Stimulated activated naive B cell treated with anti-CD40 and anti-IgM and Interleukin-4, amounts not matched to agents 10 μg/mL and 1 μg/mL and 100 μg/mL, for 72 hours (primary cell): ENCODE results near the gene ZNF267.
"Not testable (repeated sequence)": the region's sequence is repeated elsewhere in the genome, so short reads cannot be mapped to it uniquely, and the experiment has no call there.

Source experiments
- ATAC-seq, 2 donors: fragments of 150-1000 bp; cut with Tn5 transposase; replicated peaks; 2 replicates each; pipeline ENCODE4 v1.10.0; 2021; ENCODE audit warnings: moderate library complexity in 1 of 2
- DNase-seq: peaks from one replicate; pipeline ENCODE4 v3.0.0; 2021
- H3K27ac Mint-ChIP-seq: one replicate; pipeline ENCODE4 v1.8.0; 2022; ENCODE audit warnings: mild to moderate bottlenecking, mixed read lengths
- H3K27me3 Mint-ChIP-seq, 2 donors: one replicate each; pipeline ENCODE4 v1.8.0; 2022; ENCODE audit warnings: mixed read lengths in 2 of 2
- H3K36me3 Mint-ChIP-seq, 2 donors: one replicate each; pipeline ENCODE4 v1.8.0; 2022; ENCODE audit warnings: mixed read lengths in 2 of 2, mild to moderate bottlenecking in 1 of 2
- H3K4me1 Mint-ChIP-seq, 2 donors: one replicate each; pipeline ENCODE4 v1.8.0; 2022; ENCODE audit warnings: mixed read lengths in 2 of 2, mild to moderate bottlenecking in 1 of 2
- H3K4me3 Mint-ChIP-seq, 2 donors: one replicate each; pipeline ENCODE4 v1.8.0; 2022; ENCODE audit warnings: mild to moderate bottlenecking in 2 of 2, mixed read lengths in 2 of 2, moderate library complexity in 1 of 2
- H3K9me3 Mint-ChIP-seq, 2 donors: one replicate each; pipeline ENCODE4 v1.8.0; 2022; ENCODE audit warnings: mixed read lengths in 2 of 2, mild to moderate bottlenecking in 1 of 2

ZNF267 gene

GRCh38 chr16:31873556-31874365 lies at the start of gene ZNF267:
TSS of gene ZNF267 (plus strand) at chr16:31873807. CDS start at chr16:31873967, 160 bp downstream.
- Mint-ChIP-seq H3K9me3 (peaks cover 0 to 3% of the 10 kb centered on the region in 2 donors), H3K27ac (peak within 1 kb of the TSS; percentile 100), H3K4me3 (peak within 1 kb of the TSS; percentile 95 to 99), H3K36me3 (peaks cover 34 to 35% of the 10 kb centered on the region in 2 donors), H3K4me1 (peaks cover 48 to 77% of the 10 kb centered on the region in 2 donors), H3K27me3 (no peaks in the 10 kb centered on the region)
- ATAC-seq, result peak; percentile 46 to 56
- peak; percentile 90 for DNase-seq

GRCh38 chr16:31833047-31833446 lies 40.6 kb upstream of the ZNF267 start:
- H3K27ac Mint-ChIP-seq, result no peak overlapping the region
- no peak overlapping the region for H3K4me3 Mint-ChIP-seq

GRCh38 chr16:31836396-31836795 lies 37.2 kb upstream of the ZNF267 start:
- peaks cover 10 to 18% of the 10 kb centered on the region in 2 donors for H3K9me3 Mint-ChIP-seq
- H3K4me3 Mint-ChIP-seq, ATAC-seq, H3K4me1 Mint-ChIP-seq, H3K27ac Mint-ChIP-seq, DNase-seq, H3K36me3 Mint-ChIP-seq: not testable (repeated sequence)
- peaks cover 16 to 33% of the 10 kb centered on the region in 2 donors for H3K27me3 Mint-ChIP-seq

More at GRCh38 chr16:31833047-31833446, 40.6 kb upstream of the ZNF267 start:
- Mint-ChIP-seq H3K27me3 (peaks cover 2 to 4% of the 10 kb centered on the region in 2 donors), H3K36me3 (peaks cover 4% of the 10 kb centered on the region in 2 donors), H3K9me3 (peaks cover 10 to 12% of the 10 kb centered on the region in 2 donors), H3K4me1 (no peaks in the 10 kb centered on the region)
- no peak for ATAC-seq
- DNase-seq, result no peak

GRCh38 chr16:31842864-31843263 lies 30.7 kb upstream of the ZNF267 start:
- H3K27ac Mint-ChIP-seq, result no peak overlapping the region
- H3K4me1 Mint-ChIP-seq, result no peaks in the 10 kb centered on the region
- DNase-seq, result no peak
- H3K4me3 Mint-ChIP-seq, result no peak overlapping the region
- peaks cover 13 to 22% of the 10 kb centered on the region in 2 donors for H3K9me3 Mint-ChIP-seq
- ATAC-seq, result no peak
- peaks cover 3 to 7% of the 10 kb centered on the region in 2 donors for H3K36me3 Mint-ChIP-seq
- peaks cover 28 to 41% of the 10 kb centered on the region in 2 donors for H3K27me3 Mint-ChIP-seq

- peaks cover 21 to 25% of the 10 kb centered on the region in 2 donors for H3K9me3 Mint-ChIP-seq
- DNase-seq, H3K4me3 Mint-ChIP-seq, H3K27me3 Mint-ChIP-seq, ATAC-seq, H3K27ac Mint-ChIP-seq, H3K4me1 Mint-ChIP-seq: not testable (repeated sequence)
- H3K36me3 Mint-ChIP-seq, result peaks cover 9 to 17% of the 10 kb centered on the region in 2 donors
These were observed 25.0 kb upstream of the ZNF267 start for GRCh38 chr16:31848572-31848971.

GRCh38 chr16:31853291-31853690 lies 20.3 kb upstream of the ZNF267 start:
- DNase-seq (no peak), ATAC-seq (no peak)
- H3K4me1 Mint-ChIP-seq, result no peaks in the 10 kb centered on the region
- H3K27ac Mint-ChIP-seq, result no peak overlapping the region
- H3K9me3 Mint-ChIP-seq, result peaks cover 12 to 15% of the 10 kb centered on the region in 2 donors
- H3K27me3 Mint-ChIP-seq, result peaks cover 0 to 21% of the 10 kb centered on the region in 2 donors
- no peak overlapping the region for H3K4me3 Mint-ChIP-seq
- H3K36me3 Mint-ChIP-seq, result peaks cover 6 to 10% of the 10 kb centered on the region in 2 donors

- no peak for ATAC-seq
- Mint-ChIP-seq H3K4me1 (peaks cover 8 to 13% of the 10 kb centered on the region in 2 donors), H3K27ac (no peak overlapping the region), H3K9me3 (no peaks in the 10 kb centered on the region), H3K36me3 (no peaks in the 10 kb centered on the region), H3K4me3 (no peak overlapping the region), H3K27me3 (peaks cover 13 to 25% of the 10 kb centered on the region in 2 donors)
- DNase-seq, result no peak
These were observed 13.1 kb upstream of the ZNF267 start for GRCh38 chr16:31860508-31860907.

GRCh38 chr16:31861455-31861854 lies 12.2 kb upstream of the ZNF267 start:
- Mint-ChIP-seq H3K36me3 (no peaks in the 10 kb centered on the region), H3K27me3 (peaks cover 13 to 16% of the 10 kb centered on the region in 2 donors), H3K27ac (no peak overlapping the region), H3K9me3 (no peaks in the 10 kb centered on the region), H3K4me1 (peaks cover 8 to 13% of the 10 kb centered on the region in 2 donors), H3K4me3 (no peak overlapping the region)
- DNase-seq (no peak), ATAC-seq (no peak)

GRCh38 chr16:31862761-31863160 lies 10.8 kb upstream of the ZNF267 start:
- Mint-ChIP-seq H3K27ac (no peak overlapping the region), H3K36me3 (no peaks in the 10 kb centered on the region), H3K27me3 (peaks cover 13 to 16% of the 10 kb centered on the region in 2 donors), H3K9me3 (no peaks in the 10 kb centered on the region), H3K4me3 (no peak overlapping the region), H3K4me1 (peaks cover 8 to 13% of the 10 kb centered on the region in 2 donors)
- DNase-seq (no peak), ATAC-seq (no peak)

GRCh38 chr16:31868164-31868563 lies 5.4 kb upstream of the ZNF267 start:
- Mint-ChIP-seq H3K27me3 (peaks cover 4 to 11% of the 10 kb centered on the region in 2 donors), H3K27ac (no peak overlapping the region), H3K4me1 (peaks cover 34 to 35% of the 10 kb centered on the region in 2 donors), H3K36me3 (no peaks in the 10 kb centered on the region), H3K4me3 (no peak overlapping the region), H3K9me3 (peaks cover 0 to 2% of the 10 kb centered on the region in 2 donors)
- ATAC-seq, result no peak
- DNase-seq, result no peak

GRCh38 chr16:31868691-31869167 lies 4.9 kb upstream of the ZNF267 start:
- Mint-ChIP-seq H3K4me1 (peaks cover 35 to 37% of the 10 kb centered on the region in 2 donors), H3K4me3 (peak overlapping the region; percentile 52 to 77), H3K9me3 (peaks cover 0 to 2% of the 10 kb centered on the region in 2 donors), H3K36me3 (no peaks in the 10 kb centered on the region), H3K27ac (peak overlapping the region; percentile 37), H3K27me3 (peaks cover 4 to 10% of the 10 kb centered on the region in 2 donors)
- DNase-seq (peak; percentile 63), ATAC-seq (peak; percentile 35 to 49)

GRCh38 chr16:31869511-31870201 lies 4.0 kb upstream of the ZNF267 start:
- Mint-ChIP-seq H3K9me3 (peaks cover 0 to 2% of the 10 kb centered on the region in 2 donors), H3K36me3 (peaks cover under 1 to 1% of the 10 kb centered on the region in 2 donors), H3K4me3 (peak overlapping the region; percentile 73 to 77), H3K27ac (peak overlapping the region; percentile 86), H3K27me3 (peaks cover under 1 to 1% of the 10 kb centered on the region in 2 donors), H3K4me1 (peaks cover 35 to 38% of the 10 kb centered on the region in 2 donors)
- ATAC-seq (peak; percentile 62 to 64), DNase-seq (peak; percentile 59)

GRCh38 chr16:31870809-31871208 lies 2.8 kb upstream of the ZNF267 start:
- Mint-ChIP-seq H3K9me3 (peaks cover 0 to 2% of the 10 kb centered on the region in 2 donors), H3K27ac (no peak overlapping the region), H3K27me3 (no peaks in the 10 kb centered on the region), H3K4me3 (no peak overlapping the region), H3K36me3 (peaks cover 12 to 13% of the 10 kb centered on the region in 2 donors), H3K4me1 (peaks cover 35 to 50% of the 10 kb centered on the region in 2 donors)
- ATAC-seq (no peak), DNase-seq (no peak)

- no peak for ATAC-seq
- H3K27me3 Mint-ChIP-seq, result no peaks in the 10 kb centered on the region
- peaks cover 18% of the 10 kb centered on the region in 2 donors for H3K36me3 Mint-ChIP-seq
- H3K9me3 Mint-ChIP-seq, result peaks cover 0 to 2% of the 10 kb centered on the region in 2 donors
- DNase-seq, result no peak
- H3K4me1 Mint-ChIP-seq, result peaks cover 37 to 57% of the 10 kb centered on the region in 2 donors
- H3K4me3 Mint-ChIP-seq, result no peak overlapping the region
- no peak overlapping the region for H3K27ac Mint-ChIP-seq
These were observed 2.1 kb upstream of the ZNF267 start for GRCh38 chr16:31871510-31871909.
